Activated T-cell treated with anti-CD3 and anti-CD28 coated beads for 48 hours (primary cell): ENCODE measurements around the gene KCNJ14.
"Not testable (repeated sequence)": the region's sequence is repeated elsewhere in the genome, so short reads cannot be mapped to it uniquely, and the experiment has no call there.

ENCODE experiments used
- DNase-seq: peaks from one replicate; pipeline ENCODE4 v3.0.0-alpha.2; 2020; ENCODE audit warnings: low read depth

The KCNJ14 gene

DNA sequence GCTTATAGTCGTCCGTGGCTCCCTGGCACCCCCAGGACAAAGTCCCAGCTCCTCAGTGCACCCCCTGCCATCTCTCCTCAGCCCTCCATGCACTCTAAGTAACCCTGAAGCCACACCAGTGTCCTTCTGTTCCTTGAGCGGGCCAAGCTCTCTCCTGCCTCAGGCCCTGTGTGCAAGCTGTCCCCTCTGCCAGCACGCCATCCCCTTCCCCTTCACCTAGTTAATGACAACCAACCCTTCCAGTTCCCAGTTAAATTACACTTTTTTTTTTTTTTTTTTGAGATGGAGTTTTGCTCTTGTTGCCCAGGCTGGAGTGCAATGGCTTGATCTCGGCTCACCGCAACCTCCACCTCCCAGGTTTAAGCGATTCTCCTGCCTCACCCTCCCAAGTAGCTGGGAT, 33.1 kb downstream of the KCNJ14 start:
- DNase-seq, result not testable (repeated sequence)

- DNase-seq, result peak; percentile 85
These were observed 34.3 kb downstream of the KCNJ14 start for GRCh38 chr19:48489608-48490216.

- peak; percentile 43 for DNase-seq
These were observed 35.8 kb downstream of the KCNJ14 start for GRCh38 chr19:48490981-48491792.

DNA sequence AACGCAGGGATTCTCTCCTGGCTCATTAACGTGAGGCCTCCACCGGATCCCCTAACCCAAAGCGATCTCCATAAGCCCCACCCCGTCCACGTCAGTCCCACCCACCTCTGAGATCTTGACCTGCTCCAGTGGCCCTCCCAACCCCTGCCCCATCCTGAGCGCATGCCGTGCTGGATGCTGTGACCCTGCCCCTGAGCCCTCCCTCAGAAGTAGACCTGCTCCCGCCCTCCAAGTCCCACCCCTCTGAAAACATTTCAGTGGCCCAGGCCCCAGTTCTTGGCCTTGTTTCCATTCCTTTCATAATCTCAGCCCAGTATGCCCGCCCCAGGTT, 36.4 kb downstream of the KCNJ14 start:
- DNase-seq, result no peak

DNA sequence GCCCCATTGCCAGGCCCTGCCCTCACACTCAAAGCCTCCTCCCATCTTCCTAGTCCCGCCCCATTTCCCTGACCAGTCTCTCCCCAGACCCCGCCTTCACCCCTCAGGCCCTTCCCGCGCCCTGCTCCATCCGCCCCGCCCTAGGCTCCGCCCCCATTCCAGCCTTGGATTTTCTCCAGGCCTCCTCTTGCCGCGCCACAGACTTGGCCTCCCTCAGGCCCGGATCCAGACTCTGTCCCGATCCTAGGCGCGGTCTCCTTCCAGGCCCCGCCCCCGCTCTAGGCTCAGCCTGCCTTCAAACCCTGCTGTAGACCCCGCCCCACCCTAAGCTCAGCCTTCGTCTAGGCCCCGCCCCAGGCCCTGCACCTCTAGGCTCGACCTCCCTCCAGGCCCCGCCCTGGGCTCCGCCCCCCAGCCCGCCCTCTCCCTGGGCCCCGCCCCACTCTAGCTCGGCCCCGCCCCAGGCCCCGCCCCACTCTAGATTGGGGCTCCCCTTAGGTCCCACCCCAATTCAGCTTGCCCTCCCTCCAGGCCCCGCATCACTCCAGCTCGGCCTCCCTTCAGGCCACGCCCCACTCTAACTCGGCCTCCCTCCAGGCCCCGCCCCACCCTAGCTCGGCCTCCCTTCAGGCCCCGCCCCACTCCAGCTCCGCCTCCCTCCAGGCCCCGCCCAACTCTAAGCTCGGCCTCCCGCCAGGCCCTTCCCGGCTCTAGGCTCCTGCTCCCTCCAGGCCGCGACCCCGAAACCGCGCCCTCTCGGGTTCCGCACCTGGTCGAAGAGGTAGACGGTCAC, 37.7 kb downstream of the KCNJ14 start:
- peak; percentile 86 for DNase-seq

GRCh38 chr19:48493718-48494401, 38.5 kb downstream of the KCNJ14 start:
- no peak for DNase-seq

DNA sequence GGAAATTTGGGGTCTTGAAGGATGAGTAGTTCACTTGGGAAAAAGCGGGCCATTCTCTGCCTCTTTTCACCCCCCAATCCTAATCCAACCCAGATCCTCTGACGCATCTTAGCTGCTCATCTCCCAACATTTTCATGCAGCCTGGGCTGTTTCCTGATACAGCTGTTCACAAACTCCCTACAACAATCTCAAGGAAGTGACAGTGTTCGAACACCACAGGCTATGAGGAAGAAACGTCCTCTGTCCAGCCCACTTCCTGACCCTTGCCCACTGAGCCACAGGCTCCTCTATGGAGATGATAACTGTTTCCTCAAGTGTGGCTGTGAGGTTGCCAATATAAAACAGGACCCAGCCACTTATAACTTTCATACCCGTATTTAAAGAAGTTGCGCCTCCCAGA, 40.0 kb downstream of the KCNJ14 start:
- DNase-seq, result no peak

DNA sequence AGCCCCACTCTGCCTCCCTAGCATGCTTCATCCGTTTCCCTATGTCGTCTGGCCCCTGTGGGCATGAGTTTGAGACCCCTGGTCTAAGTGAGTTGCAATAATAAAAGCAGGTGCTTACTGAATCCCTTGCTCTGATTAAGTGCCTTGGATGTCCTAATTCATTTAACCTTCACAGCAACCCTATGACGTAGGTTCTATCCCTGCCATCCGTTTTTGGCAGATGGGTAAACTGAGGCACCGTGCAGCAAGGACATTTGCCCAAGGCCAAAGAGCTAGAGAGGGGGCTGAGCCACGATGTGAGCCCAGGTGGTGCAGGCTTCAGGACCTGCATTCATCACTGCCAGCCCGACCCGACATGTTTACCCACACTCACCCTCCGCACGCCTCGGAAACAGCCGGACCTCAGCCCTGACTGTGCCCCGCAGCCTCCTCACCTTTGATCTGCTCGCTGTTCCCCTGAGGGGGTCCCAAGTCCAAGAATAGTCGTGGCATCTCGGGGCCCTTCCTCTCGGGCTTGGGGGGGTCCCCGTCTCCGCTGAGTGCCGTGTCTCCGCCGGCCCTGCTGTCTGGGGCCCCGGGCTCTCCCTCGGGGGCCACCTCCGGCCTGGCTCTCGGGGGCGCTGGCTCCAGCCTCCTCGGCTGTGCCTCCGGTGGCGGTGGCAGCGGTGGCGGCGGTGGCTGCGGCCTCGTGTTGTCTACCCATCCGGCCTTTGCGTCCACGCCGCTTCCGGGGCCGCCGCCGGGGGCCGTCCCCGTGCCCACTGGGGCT, 41.8 kb downstream of the KCNJ14 start:
- no peak for DNase-seq

GRCh38 chr19:48497728-48498594, 42.6 kb downstream of the KCNJ14 start:
- DNase-seq, result no peak

DNA sequence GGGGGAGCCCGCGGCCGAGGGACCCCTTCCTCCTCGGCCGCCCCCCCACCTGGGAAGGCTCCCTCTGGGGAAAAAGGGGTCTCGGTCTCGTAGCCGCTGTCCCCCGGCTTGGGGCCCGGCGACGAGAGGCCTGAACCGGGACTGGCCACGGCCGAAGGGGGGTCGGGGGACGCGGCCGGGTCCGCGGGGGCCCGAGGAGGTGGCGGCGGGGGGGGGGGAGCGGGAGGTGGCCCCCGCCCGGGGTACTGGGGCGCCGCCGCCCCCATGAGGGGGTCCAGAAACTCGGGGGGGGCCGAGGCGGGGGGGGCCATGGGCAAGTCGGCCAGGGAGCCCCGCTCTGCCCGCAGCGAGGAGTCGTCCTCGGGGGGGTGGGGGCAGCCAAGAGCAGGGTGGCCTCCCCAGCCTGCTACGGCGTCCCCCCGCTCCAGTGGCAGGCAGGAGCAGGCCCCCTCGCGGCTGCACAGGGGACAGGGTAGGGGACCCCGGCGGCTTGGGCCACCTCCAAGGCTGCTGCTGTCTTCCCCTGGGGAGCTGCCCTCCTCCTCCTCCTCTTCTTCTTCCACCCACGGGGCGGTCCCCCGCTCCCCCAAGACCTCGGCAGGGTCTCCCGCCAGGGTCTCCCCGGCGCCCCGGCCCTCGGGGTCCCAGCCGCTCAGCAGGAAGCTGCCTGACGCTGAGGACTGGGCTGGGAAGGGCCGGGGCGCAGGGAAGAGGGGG, 43.4 kb downstream of the KCNJ14 start:
- no peak for DNase-seq

- no peak for DNase-seq
These were observed 44.1 kb downstream of the KCNJ14 start for GRCh38 chr19:48499316-48500090.

DNA sequence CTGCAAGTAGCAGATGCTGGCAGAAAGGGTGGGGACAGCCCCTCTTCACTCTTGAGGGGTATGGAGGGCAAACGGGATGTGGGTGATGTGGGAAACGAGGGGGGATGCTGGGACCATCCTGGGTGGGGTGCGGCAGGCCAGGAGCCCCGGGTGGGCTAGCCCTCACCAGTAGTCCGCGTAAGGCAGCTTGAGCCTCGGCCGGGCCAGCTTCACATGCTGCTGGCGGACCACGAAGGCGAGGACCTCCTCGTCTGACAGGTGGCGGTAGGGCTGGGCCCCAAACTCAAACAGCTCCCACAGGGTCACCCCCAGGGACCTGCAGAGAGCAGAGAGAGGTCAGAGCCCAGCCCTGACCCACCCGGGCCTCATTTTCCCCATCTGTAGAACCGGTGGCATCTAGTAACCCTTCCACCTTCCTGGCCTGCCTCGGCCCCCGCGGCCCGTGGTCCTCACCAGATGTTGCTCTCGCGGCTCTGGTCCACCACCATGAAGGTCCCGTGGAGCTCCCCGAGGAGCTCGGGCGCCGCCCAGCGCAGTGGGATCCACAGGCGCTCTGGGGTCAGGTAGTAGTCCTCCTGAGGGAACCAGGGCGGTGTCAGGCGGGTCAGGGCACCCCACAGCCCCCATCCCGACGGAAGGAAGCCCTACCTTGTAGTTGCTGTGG, 45.6 kb downstream of the KCNJ14 start:
- DNase-seq, result no peak

DNA sequence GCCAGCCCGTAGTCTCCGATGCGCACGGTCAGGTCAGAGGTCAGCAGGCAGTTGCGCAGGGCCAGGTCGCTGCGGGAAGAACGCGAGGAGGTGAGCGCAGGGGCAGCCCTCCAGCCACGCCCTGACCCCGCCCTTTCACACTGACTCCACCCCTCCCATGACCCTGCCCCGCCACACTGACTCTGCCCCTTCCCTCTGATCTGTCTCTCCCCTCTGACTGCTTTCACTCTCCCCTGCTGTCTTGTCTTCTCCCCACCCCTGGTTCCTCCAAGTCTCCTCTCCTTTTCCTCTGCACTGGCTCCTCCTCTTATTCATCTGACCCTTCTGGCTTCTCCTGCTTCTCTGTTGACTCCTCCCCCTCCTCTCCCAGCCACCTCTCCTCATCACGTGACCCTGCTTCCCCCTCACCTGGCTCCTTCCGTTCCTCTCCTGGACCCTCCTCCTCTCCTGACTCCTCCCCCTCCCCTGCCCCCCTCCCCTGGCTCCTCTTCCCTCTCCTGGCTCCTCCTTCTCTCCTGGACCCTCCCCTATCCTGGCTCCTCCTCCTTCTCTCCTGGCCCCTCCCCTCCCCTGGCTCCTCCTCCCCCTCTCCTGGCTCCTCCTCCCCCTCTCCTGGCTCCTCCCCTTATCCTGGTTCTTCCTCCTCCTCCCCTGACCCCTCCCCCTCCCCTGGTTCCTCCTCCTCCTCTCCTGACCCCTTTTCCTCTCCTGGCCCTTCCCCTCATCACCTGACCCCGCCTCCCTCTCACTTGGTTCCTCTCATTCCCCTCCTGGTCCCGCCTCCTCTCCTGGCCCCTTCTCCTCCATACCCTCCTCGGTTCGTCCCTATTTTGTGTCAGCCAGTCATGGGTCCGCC, 46.3 kb downstream of the KCNJ14 start:
- DNase-seq, result peak; percentile 64

- DNase-seq, result no peak
These were observed 47.1 kb downstream of the KCNJ14 start for GRCh38 chr19:48502350-48503018.

DNA sequence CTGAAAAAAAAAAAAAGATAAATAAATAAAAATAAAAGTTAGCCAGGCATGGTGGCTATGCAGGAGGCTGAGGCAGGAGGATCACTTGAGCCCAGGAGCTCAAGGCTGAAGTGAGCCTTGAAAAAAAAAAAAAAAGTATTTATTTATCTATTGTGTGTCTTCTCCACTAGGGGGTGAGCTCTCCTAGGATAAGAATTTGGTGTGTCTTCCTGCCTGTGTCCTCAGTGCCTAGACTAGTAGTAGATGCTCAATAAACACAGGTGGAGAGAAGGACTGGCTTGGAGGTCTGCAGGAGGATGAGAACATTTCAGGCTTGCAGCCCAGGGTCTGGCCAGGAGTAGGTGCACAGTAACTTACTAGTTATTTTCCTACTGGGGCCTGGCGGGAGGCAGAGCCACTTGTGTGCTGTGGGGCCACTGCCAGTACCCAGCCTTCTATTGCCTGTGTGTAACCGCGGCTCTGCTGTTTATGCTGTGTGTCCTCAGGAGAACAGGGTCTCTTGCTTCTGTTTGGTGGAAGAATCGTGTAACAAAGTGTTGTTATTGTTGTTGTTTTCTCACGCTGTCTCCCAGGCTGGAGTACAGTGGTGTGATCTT, 50.9 kb downstream of the KCNJ14 start:
- DNase-seq, result no peak

DNA sequence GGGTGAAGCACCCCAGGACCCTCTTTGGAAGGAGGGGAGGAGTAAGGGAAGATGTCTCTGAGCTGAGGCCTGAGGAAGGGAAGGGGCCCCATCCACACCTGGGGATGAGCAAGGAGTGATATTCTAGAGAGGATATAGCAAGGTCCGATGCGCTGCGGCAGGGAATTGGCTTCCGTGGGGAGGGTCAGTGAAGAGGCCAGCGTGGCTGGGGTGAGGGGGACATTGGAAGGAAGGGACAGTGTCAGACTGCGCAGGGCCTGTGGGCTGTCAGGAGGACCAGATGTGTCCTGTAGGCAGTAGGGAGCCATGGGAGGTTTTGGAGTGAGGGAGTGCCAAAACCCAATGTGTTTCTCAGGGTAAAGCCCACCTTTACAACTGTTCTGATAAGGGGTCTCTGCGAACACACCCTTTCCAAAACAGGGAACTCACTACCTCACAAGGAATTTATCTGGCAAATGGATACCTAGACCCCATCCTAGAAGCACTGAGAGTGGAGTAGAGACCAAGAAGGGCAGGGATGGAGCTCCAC, 52.6 kb downstream of the KCNJ14 start:
- no peak for DNase-seq
